GM12873 (cell line): ENCODE data around the gene EFS.
A peak's percentile ranks its signal among the peaks of the same experiment; 100 is the strongest.

Experiments used
- CTCF ChIP-seq: IDR thresholded peaks from 2 replicates; pipeline ENCODE4 v1.5.1; 2012; ENCODE audit warnings: low read depth, mild to moderate bottlenecking, moderate library complexity, low read length, control low read depth; ENCODE audit not compliant: insufficient read depth; ENCODE audit errors: missing control alignments

The EFS gene

GRCh38 chr14:23380197-23380914 is 15.4 kb upstream of the EFS start:
- TF ChIP-seq CTCF: no peak

- peak; percentile 98 for TF ChIP-seq CTCF
Measured at GRCh38 chr14:23379366-23380196, 14.6 kb upstream of the EFS start.

DNA sequence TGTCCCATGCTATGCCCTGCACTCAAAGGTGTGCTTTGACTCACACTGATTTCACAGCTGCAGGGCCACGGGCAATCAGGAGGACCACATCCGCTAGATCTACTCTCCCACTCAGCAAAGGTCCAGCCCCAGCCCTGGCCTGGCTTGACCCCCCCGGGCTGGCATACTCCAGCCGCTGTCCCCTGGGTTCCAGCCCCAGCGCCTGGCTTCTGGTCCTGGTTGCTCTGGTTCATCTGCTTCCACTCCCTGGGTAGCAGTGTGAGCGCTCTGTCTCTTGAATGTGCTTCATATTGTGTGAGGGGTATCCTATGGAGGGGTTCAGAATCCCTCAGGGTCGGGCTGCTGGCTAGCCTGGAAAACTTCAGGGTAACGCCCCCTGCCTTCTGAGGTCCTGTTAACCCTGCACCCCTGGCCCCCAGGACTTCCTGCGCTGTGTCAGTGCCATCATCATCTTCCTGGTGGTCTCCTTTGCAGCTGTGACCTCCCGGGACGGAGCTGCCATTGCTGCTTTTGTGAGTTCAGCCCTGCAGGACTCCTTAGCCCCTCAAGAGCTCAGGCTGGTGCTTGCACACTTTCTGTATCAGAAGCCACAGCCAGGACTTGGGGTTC is 13.7 kb upstream of the EFS start:
- TF ChIP-seq CTCF: no peak

DNA sequence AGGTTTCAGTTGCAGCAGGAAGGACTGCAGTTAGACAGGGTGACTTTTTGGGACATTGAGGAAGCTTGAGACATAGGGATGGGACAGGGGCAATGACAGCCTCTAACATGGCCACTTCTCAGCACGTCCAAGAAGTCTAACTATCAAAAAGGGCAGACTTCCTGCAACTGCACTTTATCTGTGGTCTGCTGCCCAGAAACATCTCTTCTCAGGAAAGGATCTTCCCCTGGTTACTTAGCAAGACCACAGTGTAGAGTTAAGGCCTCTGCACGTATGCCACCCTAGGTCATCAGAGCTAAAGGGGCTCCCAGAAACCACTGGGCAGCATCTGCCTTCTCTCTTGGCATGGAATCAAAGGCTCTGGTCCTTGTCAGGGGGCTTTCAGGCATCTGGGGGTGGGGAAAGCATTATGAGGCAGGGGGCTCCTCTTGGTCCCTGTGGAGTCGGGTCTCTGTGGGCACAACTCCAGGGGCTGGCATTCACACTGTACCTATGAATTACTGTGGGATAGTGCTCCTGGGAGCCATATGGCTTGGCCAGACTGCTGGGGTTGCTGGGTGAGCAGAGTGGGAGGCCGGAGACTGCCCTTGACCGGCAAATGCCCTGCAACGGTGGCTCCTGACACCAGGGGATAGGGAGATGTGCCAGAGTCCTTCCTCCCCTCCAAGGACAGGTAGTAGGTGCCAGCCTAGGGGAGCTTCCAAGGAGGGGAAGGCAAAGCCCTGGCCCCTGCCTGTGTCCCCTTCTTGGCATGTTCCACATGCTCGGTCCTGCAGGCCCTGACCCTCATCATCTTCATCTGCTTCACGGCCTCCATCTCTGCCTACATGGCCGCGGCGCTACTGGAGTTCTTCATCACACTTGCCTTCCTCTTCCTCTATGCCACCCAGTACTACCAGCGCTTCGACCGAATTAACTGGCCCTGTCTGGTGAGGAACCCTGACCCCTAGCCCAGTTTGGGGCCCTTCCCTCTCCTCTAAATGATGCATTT is 12.9 kb upstream of the EFS start:
- TF ChIP-seq CTCF: no peak

- no peak for TF ChIP-seq CTCF
Measured at GRCh38 chr14:23377198-23377550, 12.2 kb upstream of the EFS start.

DNA sequence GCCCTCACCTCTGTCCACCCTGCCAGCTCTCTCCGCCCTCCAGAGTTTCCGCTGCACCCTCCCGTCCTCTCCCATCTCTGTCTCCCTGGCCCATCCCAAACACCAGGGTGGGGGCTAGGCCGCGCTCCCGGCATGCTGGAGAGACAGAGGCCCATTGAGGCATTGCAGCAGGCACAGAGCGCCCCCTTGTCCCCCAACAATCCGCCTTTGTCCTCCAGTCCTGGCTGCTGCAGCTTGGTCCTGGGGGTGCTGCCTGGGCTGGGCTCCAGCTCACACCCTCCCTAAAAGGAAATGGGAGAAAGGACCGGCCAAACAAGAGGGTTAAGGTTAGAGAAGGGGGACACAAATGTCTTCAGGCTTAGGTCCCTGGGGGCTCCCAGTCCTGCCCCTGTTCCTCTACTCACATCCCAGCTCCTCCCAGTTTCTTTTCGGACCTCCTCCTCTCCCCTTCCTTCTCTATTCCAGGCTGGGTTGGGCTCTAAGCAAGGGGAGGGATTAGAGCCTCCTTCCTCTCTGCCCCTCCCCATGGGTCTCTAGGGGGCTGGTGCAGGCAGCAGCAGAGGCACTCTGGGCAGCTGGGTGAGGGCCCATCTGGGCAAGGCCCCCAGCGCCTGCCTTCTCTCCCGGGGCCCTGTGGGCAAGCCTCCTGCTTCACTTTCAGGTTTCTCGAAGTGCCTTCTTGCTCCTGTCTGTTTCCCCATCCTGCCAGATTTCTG is 11.7 kb upstream of the EFS start, which contains the start of gene CMTM5:
TSS of gene CMTM5 (plus strand) at position 565 of the 716 bp plus-strand sequence. CDS start 206 bp downstream, outside the sequence.
- no peak for TF ChIP-seq CTCF
